HTERT RPE-1 (cell line): ENCODE results near the gene SEZ6.

ENCODE experiments used
- in situ Hi-C: fragments of 300-500 bp; cut with MboI; formaldehyde crosslinking; loops from 4 replicates; pipeline ENCODE4 v1.14.3; 2020; ENCODE audit warnings: low sequenced_read_pairs

SEZ6 gene

GRCh38 chr17:29003289-29003688 lies 2.5 kb downstream of the SEZ6 start:
- in situ Hi-C loops, result no loop called here

GRCh38 chr17:29002811-29003210 lies 3.0 kb downstream of the SEZ6 start:
- in situ Hi-C loops, result no loop called here

- in situ Hi-C loops, result no loop called here
Measured at GRCh38 chr17:29000973-29001372, 4.9 kb downstream of the SEZ6 start.

- in situ Hi-C loops, result no loop called here
Measured at GRCh38 chr17:28999206-28999605, 6.6 kb downstream of the SEZ6 start.

- in situ Hi-C loops, result no loop called here
Measured at GRCh38 chr17:28997806-28998205, 8.0 kb downstream of the SEZ6 start.

GRCh38 chr17:28996554-28997096 lies 9.2 kb downstream of the SEZ6 start:
- in situ Hi-C loops, result no loop called here

GRCh38 chr17:28993645-28994426 lies 12.0 kb downstream of the SEZ6 start:
- in situ Hi-C loops, result no loop called here

GRCh38 chr17:28992625-28993600 lies 12.9 kb downstream of the SEZ6 start:
- in situ Hi-C loops, result no loop called here

GRCh38 chr17:28992185-28992584 lies 13.6 kb downstream of the SEZ6 start:
- in situ Hi-C loops, result no loop called here

GRCh38 chr17:28991779-28992178 lies 14.1 kb downstream of the SEZ6 start:
- in situ Hi-C loops, result no loop called here

- in situ Hi-C loops, result no loop called here
Measured at GRCh38 chr17:28989028-28989427, 16.8 kb downstream of the SEZ6 start.

GRCh38 chr17:28988475-28988874 lies 17.4 kb downstream of the SEZ6 start:
- in situ Hi-C loops, result no loop called here

- in situ Hi-C loops, result no loop called here
Measured at GRCh38 chr17:28986714-28987655, 18.8 kb downstream of the SEZ6 start.

GRCh38 chr17:28985950-28986713 lies 19.7 kb downstream of the SEZ6 start:
- in situ Hi-C loops, result no loop called here

- in situ Hi-C loops, result no loop called here
Measured at GRCh38 chr17:28983286-28984230, 22.3 kb downstream of the SEZ6 start.

- in situ Hi-C loops, result no loop called here
Measured at GRCh38 chr17:28982131-28982793, 23.6 kb downstream of the SEZ6 start.

GRCh38 chr17:28978356-28978964 lies 27.4 kb downstream of the SEZ6 start:
- in situ Hi-C loops, result no loop called here
